CD4-positive, alpha-beta T cell treated with Interleukin-21 for 1 hour (primary cell): Measurements from ENCODE around the gene HRAS.

ENCODE experiments used
- DNase-seq: peaks from one replicate; pipeline ENCODE4 v3.0.0-alpha.2; 2020

HRAS gene

DNA sequence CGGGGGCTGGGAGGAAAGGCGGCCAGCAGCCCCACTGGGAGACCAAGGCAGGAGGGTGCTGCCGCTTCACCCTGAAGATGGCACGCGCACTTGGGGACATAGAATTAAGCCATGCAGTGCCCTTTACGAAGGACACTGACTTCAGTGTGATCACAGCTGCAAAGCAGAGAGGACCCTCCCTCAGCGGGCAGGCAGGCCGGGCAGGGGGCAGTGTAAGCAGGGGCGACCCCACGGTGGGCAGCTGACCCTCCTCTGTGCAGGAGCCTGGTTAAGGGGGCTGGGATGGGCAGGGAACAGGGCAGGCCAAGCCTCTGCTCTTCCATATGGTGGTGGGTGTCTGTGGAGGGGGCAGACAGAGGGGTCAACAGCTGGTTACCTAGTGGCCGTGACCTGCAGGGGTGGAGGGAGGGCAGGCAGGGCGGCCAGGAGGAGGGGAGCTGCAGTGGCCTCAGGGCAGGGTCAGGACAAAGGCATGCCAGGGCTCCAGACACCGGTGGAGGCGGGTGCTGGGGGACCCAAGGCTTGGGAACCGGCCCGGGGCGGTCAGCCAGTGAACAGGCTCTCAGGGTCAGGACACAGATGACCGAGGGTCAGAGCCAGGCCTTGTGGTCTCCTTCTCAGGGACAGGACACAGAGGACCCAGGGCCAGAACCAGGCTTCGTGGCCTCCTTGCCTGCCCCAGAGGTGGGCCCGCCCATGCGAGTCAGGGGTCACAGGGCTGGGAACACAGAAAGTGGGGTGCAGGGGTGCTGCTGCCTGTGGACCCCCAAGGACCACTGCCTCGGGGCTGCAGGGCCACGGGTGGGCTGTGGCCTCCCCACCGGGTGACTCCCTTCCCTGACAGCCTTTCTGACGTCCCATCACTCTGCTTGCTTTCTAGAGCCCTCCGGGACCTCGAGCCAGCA is 18.0 kb upstream of the HRAS start:
- no peak for DNase-seq

DNA sequence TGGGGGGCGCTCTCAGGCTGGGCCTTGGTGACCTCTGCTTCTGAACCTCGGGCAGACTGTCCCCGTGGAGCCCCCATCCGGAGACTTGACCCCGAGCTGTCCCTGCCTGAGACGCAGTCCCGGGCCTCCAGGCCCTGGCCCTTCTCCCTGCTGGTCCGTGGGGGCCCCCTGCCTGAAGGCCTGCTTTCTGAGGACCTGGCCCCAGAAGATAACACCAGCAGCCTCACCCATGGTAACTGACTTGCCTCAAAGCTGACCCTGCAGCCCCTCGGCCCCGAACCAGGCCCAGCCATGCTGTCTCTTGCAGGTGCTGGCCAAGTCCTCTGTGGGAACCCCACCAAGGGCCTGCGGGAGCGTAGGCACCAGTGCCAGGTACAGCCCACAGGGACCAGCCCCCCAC is 16.2 kb upstream of the HRAS start:
- DNase-seq, result no peak

DNA sequence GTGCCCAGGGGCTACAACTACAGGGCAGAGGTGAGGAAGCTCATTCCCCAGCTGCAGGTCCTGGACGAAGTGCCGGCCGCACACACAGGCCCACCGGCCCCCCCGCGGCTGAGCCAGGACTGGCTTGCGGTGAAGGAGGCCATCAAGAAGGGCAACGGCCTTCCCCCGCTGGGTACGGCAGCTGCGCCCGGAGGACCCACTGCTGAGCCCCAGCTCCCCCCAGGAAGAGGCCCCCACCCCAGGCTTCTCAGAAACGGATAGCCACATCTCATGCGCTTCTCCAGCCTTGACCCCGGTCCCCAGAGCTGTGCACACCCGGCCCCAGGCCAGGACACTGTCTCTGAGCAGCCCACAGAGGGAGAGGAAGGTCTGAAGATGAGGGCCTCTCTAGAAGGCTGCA is 15.8 kb upstream of the HRAS start:
- no peak for DNase-seq

DNA sequence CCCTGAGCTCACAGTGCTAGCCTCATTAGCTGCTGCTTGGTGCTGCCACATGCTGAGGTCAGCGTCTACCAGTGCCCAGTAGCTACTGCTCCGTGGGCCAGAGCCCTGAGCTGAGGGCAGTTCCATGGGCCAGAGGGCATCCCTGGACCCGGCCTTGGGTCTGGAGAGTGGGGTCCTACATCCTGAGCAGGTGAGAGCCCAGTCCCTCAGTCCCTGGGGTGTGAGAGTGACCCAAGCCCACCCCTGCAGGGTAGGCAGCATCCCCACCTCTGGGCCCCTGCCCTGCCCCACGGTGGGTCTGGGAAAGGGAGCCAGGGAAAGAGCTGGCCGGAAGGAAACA is 15.3 kb upstream of the HRAS start:
- DNase-seq, result no peak

DNA sequence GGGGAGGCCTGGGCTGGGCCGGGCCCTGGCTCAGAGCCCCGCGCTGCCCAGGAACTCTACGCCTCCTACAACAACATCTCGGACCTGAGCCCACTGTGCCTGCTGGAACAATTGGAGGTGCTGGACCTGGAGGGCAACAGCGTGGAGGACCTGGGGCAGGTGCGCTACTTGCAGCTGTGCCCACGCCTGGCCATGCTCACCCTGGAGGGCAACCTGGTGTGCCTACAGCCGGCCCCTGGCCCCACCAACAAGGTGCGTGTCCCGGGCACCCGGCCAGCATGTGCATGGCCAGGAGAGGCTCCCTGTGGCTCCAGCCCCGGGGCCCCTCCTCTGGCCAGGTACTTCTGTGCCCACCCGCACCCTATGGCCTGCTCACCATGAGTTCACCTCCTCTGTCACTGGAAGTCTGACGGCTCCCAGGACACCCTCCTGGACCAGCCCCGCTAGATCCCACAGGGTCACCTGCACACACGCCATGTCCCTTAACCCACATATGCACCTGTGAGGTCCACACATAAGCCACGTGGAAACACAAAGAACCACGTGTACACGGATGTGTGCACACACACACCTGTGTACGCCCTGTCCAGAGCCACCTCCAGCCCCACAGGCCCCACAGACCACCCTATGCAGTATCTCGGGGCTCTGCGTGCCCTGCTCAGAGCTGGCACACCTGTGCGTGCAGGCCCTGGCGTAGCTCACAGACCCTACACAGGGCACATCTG is 14.8 kb upstream of the HRAS start:
- no peak for DNase-seq

DNA sequence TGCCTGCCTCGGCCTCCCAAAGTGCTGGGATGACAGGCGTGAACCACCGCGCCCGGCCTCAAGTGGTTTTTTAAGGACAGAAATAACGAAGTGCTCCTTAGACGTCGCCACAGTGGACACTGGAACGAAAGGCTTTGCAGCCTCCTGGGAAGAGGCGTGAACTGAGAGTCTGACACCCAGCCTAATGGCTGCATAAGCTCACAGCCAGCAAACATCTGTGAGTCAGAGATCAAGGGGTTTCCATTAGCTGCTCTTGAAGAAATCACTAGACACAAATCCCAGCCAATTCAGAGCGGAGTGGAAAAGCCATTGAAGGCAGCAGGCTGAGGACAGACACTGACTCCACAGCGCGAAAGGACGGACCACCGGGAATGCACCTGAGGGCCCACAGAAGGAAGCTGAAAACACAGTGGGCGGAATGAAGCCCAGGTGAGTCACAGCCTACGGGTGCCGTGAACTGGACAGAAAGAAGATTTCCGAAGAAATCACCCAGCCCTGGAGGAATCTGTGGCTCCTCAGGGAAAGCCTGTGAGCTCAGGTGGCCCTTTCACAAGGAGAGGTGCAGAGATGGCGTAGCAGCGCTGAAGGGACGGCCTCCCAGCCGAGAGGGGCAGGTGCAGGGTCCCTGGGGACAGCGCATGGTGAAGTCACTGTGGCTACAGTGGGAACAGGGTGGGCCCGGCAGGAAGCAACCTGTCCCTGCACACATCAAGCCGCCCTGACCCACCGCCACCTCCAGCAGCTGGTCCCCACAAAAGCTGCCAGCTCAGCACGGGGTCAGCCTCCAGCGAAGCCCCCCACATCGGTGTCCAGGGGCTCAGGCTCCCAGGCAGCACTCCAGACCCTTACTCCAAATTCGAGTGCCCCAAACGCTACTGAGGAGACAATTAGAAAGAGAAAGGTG is 13.6 kb upstream of the HRAS start:
- DNase-seq, result no peak

DNA sequence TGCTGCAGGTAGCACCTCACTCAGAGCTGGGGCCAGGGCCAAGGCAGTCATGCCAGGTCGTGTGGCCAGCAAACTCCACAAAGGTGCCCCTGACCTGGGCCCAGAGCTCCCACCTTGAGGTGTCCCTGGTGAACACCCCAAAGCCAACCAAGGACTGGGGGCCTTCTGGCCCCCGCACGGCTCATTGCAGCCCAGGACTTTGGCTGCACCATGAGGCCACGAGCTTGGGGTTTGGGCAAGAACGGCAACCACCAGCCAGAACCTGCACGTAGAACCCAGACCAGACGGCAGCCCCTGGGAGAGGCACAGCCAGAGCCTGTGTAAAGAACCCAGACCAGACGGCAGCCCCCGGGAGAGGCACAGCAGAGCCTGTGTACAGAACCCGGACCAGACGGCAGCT is 9.8 kb upstream of the HRAS start:
- DNase-seq, result no peak

DNA sequence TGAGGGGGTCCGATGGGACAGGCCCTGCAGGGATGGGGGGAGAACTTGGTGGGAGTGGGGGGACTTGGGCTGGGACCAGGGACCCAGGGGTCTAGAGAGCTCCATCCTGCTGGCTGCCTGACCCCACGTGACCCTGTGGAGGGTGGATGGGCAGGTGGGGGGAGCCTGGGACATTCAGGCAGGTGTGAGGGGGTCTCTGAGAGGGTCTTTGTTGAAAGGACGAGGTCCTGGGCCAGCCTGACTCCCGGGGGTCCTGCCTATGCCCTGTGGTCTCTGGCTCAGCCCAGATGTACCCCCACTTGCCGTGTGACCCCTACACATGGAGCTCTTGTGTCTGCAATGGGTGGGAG is 9.4 kb upstream of the HRAS start:
- DNase-seq, result no peak

DNA sequence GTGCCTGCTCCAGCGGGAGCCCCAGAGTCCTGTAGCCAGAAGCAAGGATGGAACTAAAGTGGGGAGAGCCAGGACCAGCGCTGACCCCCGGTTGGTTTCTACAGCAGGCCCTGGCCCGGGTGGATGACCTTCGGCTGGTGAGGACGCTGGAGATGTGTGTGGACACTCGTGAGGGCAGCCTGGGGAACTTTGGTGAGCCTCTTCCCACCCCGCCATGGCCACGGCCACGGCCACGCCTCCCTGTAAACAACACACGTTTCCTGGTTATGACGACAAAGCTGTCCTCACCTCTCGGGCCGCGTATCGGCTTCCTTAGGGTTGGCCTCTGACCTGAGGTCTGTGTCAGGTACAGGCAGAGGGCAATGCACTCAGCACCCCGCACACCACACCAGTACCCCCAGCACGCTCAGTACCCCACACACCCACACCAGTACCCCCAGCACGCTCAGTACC is 6.1 kb upstream of the HRAS start:
- no peak for DNase-seq

DNA sequence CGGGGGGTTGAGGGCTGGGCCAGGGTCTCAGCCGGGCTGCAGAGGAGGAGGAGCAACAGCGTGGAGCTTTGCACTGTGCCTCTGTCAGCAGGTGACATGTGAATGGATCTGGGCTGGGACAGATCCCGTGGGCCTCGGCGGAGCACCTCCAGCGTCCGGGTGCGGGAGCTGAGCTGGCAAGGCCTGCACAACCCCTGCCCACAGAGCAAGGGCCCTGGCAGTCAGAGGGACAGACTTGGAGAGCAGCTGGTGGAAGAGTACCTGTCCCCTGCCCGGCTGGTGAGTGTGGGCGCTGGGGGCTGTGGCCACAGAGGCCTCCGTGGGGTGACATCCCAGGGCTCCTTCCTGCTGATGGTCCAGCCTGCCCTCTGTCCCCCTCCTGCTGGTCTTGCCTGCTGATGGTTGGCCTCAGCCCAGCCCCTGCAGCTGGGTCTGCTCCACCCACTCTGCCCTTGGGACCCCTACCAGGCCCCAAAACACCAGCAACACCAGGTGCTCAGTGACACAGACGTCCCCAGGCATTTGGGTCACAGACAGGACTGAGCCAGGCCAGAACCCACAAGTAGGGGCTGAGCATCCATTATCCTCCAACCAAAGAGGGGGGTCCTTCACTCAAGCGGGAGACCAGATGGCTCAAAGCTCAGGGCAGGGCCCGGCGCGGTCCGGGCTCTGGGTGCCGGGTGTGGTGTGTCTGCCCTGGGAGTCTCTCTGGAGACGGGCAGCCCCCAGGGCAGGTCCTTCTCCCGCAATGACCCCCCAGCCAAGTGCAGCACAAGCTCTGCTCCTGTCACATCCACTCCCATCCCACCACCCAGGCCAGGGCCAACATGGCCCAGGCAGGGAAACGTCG is 5.4 kb upstream of the HRAS start:
- DNase-seq, result no peak

DNA sequence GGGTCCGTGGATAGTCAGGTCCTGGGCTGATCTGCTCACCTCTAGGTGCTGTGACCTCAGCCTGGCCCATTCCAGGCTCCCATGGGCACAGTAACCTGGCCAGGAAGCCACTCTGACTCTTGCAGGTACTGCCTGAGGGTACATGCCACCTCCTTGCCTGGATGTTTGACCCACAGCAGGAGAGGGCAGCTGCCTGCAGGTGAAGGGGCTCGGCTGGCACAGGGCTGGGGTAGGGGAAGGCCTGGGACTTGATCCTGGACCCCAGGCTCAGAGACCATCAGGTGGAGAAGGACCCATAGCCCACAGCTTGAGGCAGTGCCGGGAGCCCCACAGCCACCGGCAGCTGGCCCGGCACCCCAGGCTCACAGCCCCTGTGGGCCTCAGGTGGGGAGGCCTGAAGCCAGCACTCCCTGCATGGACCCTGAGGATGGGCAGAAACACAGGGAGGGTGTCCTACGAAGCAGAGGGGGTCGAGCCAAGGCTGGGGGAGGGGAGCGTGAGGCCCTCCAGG is 4.7 kb upstream of the HRAS start:
- DNase-seq, result no peak

DNA sequence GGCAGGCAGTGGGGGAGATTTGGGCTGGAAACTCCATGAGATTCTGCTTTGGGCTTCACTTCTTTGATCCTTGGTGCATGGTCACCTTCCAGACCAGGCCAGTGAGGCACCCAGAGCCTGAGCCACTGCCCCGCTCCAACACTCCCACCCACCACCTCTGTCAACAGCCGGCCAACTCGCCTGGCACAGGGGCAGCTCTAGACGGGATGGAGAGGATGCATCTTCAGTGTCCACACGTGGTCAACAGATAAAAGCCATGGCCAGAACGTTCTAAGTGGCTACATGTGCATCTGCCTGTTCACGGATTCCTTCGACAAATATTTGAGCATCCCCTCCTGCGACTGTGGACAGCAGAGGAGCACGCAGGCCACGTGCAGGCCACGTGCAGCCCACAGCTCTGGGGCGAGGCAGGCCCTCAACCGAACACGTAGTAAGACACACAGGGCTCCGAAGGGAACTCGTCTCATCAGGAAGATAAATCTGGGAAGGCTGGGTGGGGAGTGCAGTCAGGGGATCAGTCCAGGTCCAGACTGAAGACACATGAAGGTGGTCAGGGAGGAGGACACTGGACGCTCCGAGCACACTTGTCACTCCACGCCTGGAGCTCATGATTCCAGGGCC is 3.2 kb upstream of the HRAS start:
- DNase-seq, result no peak

DNA sequence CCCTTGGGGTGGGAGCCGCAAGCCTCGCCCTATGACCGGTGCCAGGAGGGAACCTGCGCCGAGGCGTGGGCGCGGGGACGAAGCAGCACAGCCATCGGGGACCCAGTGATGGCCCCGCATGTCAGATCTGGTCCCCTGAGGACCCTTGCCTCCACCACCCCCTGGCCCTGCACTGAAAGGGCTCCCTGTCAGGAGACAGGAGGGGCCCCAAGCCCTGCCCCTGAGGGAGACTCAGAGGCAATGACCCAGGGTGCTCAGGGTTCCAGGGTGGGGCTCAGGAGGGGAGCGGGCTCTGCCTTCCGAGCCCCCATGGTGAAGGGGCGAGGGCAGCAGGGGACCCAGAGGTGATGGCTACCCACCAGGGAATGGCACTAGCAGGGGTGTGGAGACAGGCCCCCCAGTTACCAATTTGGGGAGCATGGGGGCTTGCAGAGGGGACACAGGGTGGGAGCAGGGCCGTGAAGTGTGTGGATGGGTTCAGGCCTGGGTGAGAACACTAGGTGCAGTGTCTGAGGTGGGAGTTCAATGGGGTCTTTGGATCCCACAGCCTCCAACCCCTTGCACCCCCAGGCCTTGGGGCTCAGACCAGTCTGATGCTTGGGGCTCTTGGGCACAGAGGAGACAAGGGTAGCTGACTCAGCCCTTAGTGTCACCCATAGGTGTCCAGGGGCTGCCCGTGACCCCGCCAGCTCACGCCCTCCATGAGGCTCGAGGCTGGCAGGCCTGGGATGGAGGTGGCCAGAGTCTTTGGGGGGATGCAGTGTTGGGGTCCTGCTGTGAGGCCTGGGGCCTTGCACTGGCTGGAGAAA is 2.5 kb upstream of the HRAS start:
- DNase-seq, result no peak

DNA sequence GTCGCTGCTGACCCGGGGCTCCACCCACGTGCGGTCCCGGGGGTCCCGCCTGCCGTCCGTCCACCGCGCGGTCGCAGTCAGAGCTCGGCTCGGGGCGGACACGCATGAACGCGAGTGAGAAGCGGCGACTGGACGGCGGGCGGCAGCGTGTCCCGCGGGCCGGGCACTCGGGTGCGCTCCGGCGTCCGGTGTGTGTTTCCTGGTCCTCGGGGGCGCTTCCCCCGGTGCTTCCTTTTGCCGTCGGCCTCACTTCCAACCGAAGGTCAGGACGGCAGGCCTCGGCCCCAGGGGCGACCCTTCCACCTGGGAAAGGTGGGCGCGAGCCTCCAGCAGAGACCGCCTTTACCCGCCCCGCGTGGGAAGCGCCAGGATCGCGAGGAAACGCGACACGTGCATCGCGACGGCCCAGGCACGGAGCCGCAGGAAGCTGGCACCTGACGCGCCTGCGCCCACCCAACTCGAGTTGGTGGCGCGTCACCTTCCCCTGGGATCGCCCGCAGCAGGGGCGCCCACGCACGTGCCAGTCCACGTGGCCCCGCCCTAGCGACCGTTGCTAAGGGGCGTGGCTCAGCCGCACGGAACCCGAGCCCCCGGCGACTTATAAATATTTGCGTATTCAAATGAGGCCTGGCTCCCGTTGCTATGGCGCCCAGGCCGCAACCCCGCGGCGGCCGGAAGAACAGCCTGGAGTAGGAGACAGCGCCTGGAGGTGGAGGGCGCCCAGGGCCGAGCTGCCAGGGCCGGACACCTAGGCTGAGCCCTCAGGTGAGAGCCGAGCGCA is 1.7 kb upstream of the HRAS start, which contains the start of gene LRRC56:
LRRC56 (plus strand) TSS at position 687 of the 781 bp plus-strand sequence. CDS start 3,158 bp downstream, outside the sequence.
- DNase-seq, result peak; percentile 96

DNA sequence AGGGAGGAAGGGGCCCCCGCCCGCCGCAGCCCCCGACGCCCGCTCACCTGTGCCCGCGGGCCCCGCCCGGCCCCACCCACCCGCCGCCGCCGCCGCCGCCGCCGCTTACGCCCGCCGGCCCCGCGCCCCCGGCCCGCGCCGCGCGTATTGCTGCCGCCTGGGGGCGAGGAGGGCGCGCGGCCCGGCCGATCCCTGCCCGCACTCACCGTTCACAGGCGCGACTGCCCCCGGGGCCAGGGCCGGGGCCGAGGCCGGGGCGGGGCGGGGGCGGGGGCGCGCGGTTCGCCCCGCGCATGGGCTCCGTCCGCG is 212 bp downstream of the HRAS start:
- DNase-seq, result no peak

DNA sequence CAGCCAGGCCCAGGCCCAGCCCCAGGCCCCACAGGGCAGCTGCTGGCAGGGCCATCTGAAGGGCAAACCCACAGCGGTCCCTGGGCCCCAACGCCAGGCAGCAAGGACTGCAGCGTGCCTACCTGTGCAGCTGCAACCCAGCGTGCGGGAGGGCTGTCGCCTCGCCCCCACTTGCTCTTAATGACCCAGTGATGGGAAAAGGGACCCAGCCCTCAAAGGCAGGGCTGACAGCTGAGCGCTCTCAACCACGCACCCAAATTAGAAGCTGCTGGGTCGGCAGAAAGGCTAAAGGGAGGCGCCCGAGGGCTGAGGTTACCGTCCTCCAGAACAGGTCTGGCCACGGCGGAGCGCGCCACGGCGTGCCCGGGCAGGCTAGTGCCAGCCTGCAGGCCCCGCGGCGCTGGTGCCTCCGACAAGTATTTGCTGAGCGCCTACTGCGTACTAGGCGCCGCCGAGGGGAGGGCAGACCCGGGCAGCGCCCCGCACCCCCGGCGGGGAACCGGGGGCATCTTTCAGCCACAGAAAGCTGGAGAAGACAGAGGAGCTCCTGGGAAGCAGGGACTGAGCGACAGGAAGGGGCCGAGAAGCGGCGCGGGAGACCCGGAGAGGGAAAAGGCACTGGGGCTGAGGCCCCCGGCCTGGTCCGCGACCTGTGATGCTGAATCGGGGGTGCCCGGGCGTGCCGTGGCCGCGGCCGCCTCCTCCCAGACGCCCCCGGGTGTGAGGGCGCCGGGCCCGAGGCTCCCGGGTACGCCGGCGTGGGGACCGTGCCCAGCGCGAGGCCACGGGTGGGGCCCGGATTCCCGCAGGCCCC is 773 bp downstream of the HRAS start:
- peak; percentile 23 for DNase-seq

DNA sequence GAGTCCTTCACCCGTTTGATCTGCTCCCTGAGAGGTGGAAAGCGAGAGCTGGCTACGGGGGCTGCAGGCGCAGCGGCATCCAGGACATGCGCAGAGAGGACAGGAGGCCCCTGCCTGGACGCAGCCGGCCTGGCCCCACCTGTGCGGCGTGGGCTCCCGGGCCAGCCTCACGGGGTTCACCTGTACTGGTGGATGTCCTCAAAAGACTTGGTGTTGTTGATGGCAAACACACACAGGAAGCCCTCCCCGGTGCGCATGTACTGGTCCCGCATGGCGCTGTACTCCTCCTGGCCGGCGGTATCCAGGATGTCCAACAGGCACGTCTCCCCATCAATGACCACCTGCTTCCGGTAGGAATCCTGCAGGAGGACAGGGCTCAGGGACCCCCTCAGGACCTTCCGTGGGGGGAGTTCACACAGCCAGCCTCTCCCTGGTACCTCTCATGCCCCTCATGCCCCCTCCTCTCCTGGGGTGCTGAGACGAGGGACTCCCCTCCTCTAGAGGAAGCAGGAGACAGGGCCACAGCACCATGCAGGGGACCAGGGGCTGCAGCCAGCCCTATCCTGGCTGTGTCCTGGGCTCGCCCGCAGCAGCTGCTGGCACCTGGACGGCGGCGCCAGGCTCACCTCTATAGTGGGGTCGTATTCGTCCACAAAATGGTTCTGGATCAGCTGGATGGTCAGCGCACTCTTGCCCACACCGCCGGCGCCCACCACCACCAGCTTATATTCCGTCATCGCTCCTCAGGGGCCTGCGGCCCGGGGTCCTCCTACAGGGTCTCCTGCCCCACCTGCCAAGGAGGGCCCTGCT is 1.6 kb downstream of the HRAS start:
- DNase-seq, result no peak

DNA sequence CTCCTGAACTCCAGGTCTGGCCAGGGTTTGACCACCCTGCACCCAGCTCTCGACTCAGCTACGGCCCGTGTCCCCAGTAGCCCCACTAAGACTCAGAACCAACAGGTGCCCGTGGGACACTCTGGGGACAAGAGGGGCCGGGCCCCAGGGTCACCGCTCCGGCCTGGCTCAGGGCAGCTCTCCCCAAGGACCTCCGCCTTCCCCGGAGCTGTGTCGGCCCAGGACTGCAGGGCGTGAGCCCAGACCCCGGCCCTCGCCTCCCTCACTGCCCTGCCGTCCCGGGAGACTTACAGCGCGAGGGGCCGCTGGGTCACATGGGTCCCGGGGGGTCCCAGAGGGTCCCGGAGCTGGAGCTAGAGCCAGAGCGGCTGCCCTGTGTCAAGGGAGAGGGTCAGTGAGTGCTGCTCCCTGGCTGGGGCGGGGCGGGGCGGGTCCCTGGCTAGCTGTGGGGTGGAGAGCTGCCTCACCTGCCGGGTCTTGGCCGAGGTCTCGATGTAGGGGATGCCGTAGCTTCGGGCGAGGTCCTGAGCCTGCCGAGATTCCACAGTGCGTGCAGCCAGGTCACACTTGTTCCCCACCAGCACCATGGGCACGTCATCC is 2.3 kb downstream of the HRAS start:
- DNase-seq, result no peak
